ES-I3 (cell line): ENCODE data around the gene PCYOX1L.

Source experiments
- H3K36me3 ChIP-seq: 2 replicates; pipeline ENCODE4 v1.6.1; 2013; ENCODE audit warnings: mild to moderate bottlenecking, low read length, control low read depth, moderate library complexity; ENCODE audit not compliant: insufficient read depth
- H3K4me1 ChIP-seq: 2 replicates; pipeline ENCODE4 v1.6.1; 2013; ENCODE audit warnings: mild to moderate bottlenecking, control low read depth, low read length; ENCODE audit not compliant: insufficient read depth
- H3K9ac ChIP-seq: 2 replicates; pipeline ENCODE4 v1.6.1; 2013; ENCODE audit warnings: low read depth, mild to moderate bottlenecking, low read length, moderate library complexity
- H3K9me3 ChIP-seq: 2 replicates; pipeline ENCODE4 v1.6.1; 2013; ENCODE audit warnings: mild to moderate bottlenecking, low read length, moderate library complexity; ENCODE audit not compliant: control insufficient read depth, insufficient read depth

Gene PCYOX1L

GRCh38 chr5:149407323-149408251 is 49.7 kb downstream of the PCYOX1L start:
- H3K9me3 ChIP-seq = no peaks in the 10 kb centered on the region
- H3K9ac ChIP-seq = no peak overlapping the region
- no peaks in the 10 kb centered on the region for H3K36me3 ChIP-seq
- peaks cover 34% of the 10 kb centered on the region for H3K4me1 ChIP-seq

- H3K9ac ChIP-seq = no peak overlapping the region
- H3K9me3 ChIP-seq = no peaks in the 10 kb centered on the region
- peaks cover 34% of the 10 kb centered on the region for H3K4me1 ChIP-seq
- H3K36me3 ChIP-seq = no peaks in the 10 kb centered on the region
These were observed 50.6 kb downstream of the PCYOX1L start for GRCh38 chr5:149408252-149409099.

GRCh38 chr5:149409268-149409948 is 51.6 kb downstream of the PCYOX1L start:
- H3K36me3 ChIP-seq = no peaks in the 10 kb centered on the region
- H3K4me1 ChIP-seq = peaks cover 29% of the 10 kb centered on the region
- H3K9me3 ChIP-seq = no peaks in the 10 kb centered on the region
- no peak overlapping the region for H3K9ac ChIP-seq

- no peaks in the 10 kb centered on the region for H3K36me3 ChIP-seq
- H3K9ac ChIP-seq = no peak overlapping the region
- peaks cover 23% of the 10 kb centered on the region for H3K4me1 ChIP-seq
- H3K9me3 ChIP-seq = no peaks in the 10 kb centered on the region
These were observed 52.2 kb downstream of the PCYOX1L start for GRCh38 chr5:149410071-149410470.

GRCh38 chr5:149410721-149411432 is 53.0 kb downstream of the PCYOX1L start:
- H3K9me3 ChIP-seq = no peaks in the 10 kb centered on the region
- H3K4me1 ChIP-seq = peaks cover 15% of the 10 kb centered on the region
- no peak overlapping the region for H3K9ac ChIP-seq
- H3K36me3 ChIP-seq = no peaks in the 10 kb centered on the region

GRCh38 chr5:149411738-149412519 is 54.1 kb downstream of the PCYOX1L start:
- Histone ChIP-seq H3K36me3 (no peaks in the 10 kb centered on the region), H3K9me3 (no peaks in the 10 kb centered on the region), H3K4me1 (peaks cover 7% of the 10 kb centered on the region), H3K9ac (no peak overlapping the region)

GRCh38 chr5:149412783-149413476 is 55.1 kb downstream of the PCYOX1L start:
- H3K9ac ChIP-seq = no peak overlapping the region
- H3K9me3 ChIP-seq = no peaks in the 10 kb centered on the region
- peaks cover 10% of the 10 kb centered on the region for H3K4me1 ChIP-seq
- H3K36me3 ChIP-seq = no peaks in the 10 kb centered on the region

- Histone ChIP-seq H3K4me1 (peaks cover 10% of the 10 kb centered on the region), H3K9me3 (no peaks in the 10 kb centered on the region), H3K36me3 (no peaks in the 10 kb centered on the region), H3K9ac (no peak overlapping the region)
These were observed 55.8 kb downstream of the PCYOX1L start for GRCh38 chr5:149413477-149414210.

- peaks cover 10% of the 10 kb centered on the region for H3K4me1 ChIP-seq
- H3K9ac ChIP-seq = no peak overlapping the region
- no peaks in the 10 kb centered on the region for H3K9me3 ChIP-seq
These were observed 56.7 kb downstream of the PCYOX1L start for GRCh38 chr5:149414405-149415065.

GRCh38 chr5:149415066-149415967 is 57.5 kb downstream of the PCYOX1L start:
- Histone ChIP-seq H3K9ac (no peak overlapping the region), H3K9me3 (no peaks in the 10 kb centered on the region), H3K36me3 (no peaks in the 10 kb centered on the region), H3K4me1 (peaks cover 10% of the 10 kb centered on the region)

More at GRCh38 chr5:149414405-149415065, 56.7 kb downstream of the PCYOX1L start:
- H3K36me3 ChIP-seq = no peaks in the 10 kb centered on the region

- H3K9ac ChIP-seq = no peak overlapping the region; the same call in 1 of the 2 replicates
- H3K9me3 ChIP-seq = no peaks in the 10 kb centered on the region
- H3K4me1 ChIP-seq = peaks cover 19% of the 10 kb centered on the region
- H3K36me3 ChIP-seq = no peaks in the 10 kb centered on the region
These were observed 59.3 kb downstream of the PCYOX1L start for GRCh38 chr5:149416987-149417710.
